GM23248 (cell line): ENCODE results near the gene CELA3B.
"Not testable (repeated sequence)": the region's sequence is repeated elsewhere in the genome, so short reads cannot be mapped to it uniquely, and the experiment has no call there.

ENCODE experiments used
- EZH2 ChIP-seq: fragments of 200-600 bp; sonication (generic); IDR thresholded peaks from 2 replicates; pipeline ENCODE4 v1.6.1; 2018; ENCODE audit warnings: antibody characterized with exemption, mild to moderate bottlenecking; ENCODE audit not compliant: insufficient read depth, poor library complexity, severe bottlenecking
- EZH2phosphoT487 ChIP-seq: fragments of 200-600 bp; sonication (generic); IDR thresholded peaks from 2 replicates; pipeline ENCODE4 v1.6.1; 2018; ENCODE audit warnings: antibody characterized with exemption, moderate library complexity, mild to moderate bottlenecking, low read depth; ENCODE audit not compliant: insufficient read depth

- TF ChIP-seq EZH2, EZH2phosphoT487: not testable (repeated sequence)
Measured at GRCh38 chr1:21981253-21981652, 4.4 kb downstream of the CELA3B start.
